Tibial artery (tissue), 4 donors: Measurements from ENCODE around the gene VWCE.
A peak's percentile ranks its signal among the peaks of the same experiment; 100 is the strongest.

Experiments used
- DNase-seq, 2 donors: peaks; one replicate each; pipeline ENCODE4 v3.0.0-alpha.2; 2019
- H3K27ac ChIP-seq, 2 donors: fragments of 200-600 bp; sonication (generic) in 1 of 2; 1 replicate in 1 of 2; 2 replicates in 1 of 2; pipeline ENCODE4 v1.5.1; 2018 to 2019; ENCODE audit warnings: mild to moderate bottlenecking in 1 of 2
- H3K27me3 ChIP-seq, 2 donors: fragments of 200-600 bp; sonication (generic) in 1 of 2; one replicate each; pipeline versions ENCODE4 v1.5.1 to v1.6.0; 2016 to 2019
- H3K36me3 ChIP-seq, 3 donors: fragments of 200-600 bp; sonication (generic) in 2 of 3; one replicate each; pipeline ENCODE4 v1.5.1; 2016 to 2019; ENCODE audit warnings: mild to moderate bottlenecking in 2 of 3
- H3K4me1 ChIP-seq, 4 donors: fragments of 200-600 bp; sonication (generic) in 2 of 4; 1 replicate in 3 of 4; 2 replicates in 1 of 4; pipeline ENCODE4 v1.5.1; 2016 to 2019
- H3K4me3 ChIP-seq, 2 donors: fragments of 200-600 bp; sonication (generic) in 1 of 2; 1 replicate in 1 of 2; 2 replicates in 1 of 2; pipeline ENCODE4 v1.5.1; 2018 to 2019; ENCODE audit warnings: mild to moderate bottlenecking in 2 of 2
- H3K9me3 ChIP-seq, 3 donors: fragments of 200-600 bp; sonication (generic) in 1 of 3; one replicate each; pipeline ENCODE4 v1.5.1; 2016 to 2019
- intact Hi-C: fragments of 100-400 bp; cut with DNase I; formaldehyde crosslinking; loops from one replicate; pipeline ENCODE4 v1.15.0; 2023; ENCODE audit warnings: low total_unique reads
- TF ChIP-seq, protein P1 (sequence below), 2 experiments: fragments of 200-600 bp in 1 of 2; fragments of 450-650 bp in 1 of 2; IDR thresholded peaks; one replicate each; pipeline ENCODE4 v1.5.1; 2017 to 2019; ENCODE audit warnings: antibody characterized with exemption in 2 of 2, mild to moderate bottlenecking in 1 of 2, moderate library complexity in 1 of 2

Gene VWCE

DNA sequence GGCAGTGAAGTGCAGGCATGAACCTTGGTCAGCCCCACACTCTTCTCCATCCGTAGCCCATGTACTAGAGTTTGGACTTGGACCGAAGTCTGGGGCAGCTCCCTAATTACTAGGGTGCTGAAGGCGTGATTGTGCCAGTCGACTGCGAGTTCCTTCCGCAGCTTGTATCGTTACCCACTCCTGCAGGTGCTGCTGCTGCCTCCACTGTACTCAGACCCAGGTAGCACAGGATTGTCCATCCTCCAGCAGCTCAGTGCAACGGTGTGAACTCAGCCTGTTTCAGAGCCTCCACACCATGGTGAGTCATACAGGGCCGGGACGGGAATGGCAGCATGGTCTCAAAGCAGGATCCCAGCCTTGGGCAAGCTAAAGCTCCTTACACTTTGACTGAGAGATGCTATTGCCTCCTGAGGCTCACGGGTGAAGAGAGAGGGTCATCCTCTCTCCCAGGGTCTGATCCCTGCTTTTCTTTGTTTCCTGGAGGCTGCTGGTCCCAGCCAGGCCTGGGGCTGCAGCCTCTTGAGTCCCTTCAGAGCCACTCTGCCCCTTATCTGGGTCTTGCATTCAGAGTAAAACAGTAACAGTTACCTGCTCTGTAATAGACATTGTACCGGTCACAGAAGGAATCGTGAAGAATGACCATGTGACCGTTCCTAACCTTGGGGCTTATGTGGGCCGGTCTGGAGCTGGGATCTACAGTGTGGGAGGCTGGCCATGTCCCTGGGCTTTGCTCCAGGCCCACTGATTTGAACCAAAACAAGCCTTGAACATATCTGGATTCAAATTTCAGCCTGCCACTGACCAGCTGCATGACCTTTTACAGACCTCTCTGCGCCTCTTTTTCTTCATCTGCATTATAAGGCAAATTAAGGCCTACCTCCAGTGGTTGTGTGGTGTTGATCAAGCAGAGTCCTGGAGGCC is 39.6 kb upstream of the VWCE start:
- no peak overlapping the region for H3K4me3 ChIP-seq
- peaks cover 0 to 40% (median 22%) of the 10 kb centered on the region in 4 donors for H3K4me1 ChIP-seq
- H3K27ac ChIP-seq: no peak overlapping the region
- peaks cover 0 to 19% (median under 1%) of the 10 kb centered on the region in 3 donors for H3K36me3 ChIP-seq
- TF ChIP-seq, protein P1, sequence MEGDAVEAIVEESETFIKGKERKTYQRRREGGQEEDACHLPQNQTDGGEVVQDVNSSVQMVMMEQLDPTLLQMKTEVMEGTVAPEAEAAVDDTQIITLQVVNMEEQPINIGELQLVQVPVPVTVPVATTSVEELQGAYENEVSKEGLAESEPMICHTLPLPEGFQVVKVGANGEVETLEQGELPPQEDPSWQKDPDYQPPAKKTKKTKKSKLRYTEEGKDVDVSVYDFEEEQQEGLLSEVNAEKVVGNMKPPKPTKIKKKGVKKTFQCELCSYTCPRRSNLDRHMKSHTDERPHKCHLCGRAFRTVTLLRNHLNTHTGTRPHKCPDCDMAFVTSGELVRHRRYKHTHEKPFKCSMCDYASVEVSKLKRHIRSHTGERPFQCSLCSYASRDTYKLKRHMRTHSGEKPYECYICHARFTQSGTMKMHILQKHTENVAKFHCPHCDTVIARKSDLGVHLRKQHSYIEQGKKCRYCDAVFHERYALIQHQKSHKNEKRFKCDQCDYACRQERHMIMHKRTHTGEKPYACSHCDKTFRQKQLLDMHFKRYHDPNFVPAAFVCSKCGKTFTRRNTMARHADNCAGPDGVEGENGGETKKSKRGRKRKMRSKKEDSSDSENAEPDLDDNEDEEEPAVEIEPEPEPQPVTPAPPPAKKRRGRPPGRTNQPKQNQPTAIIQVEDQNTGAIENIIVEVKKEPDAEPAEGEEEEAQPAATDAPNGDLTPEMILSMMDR (IDR thresholded peaks at IDR 0.05): no peak
- intact Hi-C loops: no loop called here
- DNase-seq: no peak
- no peaks in the 10 kb centered on the region for H3K27me3 ChIP-seq
- H3K9me3 ChIP-seq: no peaks in the 10 kb centered on the region

DNA sequence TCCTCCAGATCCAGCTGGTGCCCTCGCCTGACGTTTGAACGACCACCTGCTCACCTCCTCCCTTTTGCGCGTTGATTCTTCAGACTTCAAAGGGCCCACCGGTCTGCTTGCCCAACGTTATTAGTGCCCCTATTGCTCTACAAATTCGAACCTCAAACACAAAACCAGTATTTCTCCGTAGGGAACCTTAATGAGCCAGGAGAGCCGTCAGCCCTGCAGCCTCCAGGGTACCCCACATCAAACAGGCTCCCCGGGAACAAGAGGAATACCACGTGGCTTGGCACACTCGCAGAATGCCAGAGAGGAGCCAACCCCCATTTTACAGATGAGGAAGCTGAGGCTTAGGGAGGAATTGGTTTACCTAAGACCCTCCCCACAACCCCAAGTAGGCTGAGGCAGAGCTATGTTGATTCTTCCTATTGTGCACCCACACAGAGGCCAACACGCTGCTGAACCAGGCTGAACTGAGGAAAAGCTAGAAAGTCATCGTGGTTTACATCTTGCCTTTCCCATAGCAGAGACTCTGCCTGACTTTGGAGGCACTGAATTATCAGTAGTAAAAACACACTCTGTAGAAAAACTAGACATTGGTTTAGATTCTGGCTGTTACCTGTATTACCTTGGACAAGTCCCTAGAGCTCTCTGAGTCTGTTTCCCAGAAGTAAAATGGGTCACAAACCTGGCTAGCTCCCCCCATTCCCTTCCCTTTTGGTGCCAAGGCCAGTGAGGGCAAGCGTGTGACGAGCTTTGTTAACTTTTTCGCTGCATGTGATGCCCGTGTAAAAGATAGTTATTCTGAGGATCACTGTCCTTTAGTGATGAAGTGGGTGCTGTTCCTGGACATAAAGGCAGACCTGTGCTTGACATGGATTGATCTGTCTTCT is 38.7 kb upstream of the VWCE start:
- H3K27ac ChIP-seq: peak overlapping the region; percentile 92 to 93
- TF ChIP-seq, protein P1 (IDR thresholded peaks at IDR 0.05): no peak
- no peak for DNase-seq
- H3K9me3 ChIP-seq: no peaks in the 10 kb centered on the region
- peaks cover 0 to 40% (median 22%) of the 10 kb centered on the region in 4 donors for H3K4me1 ChIP-seq
- H3K36me3 ChIP-seq: peaks cover 6 to 19% (median 10%) of the 10 kb centered on the region in 3 donors
- H3K27me3 ChIP-seq: no peaks in the 10 kb centered on the region
- intact Hi-C loops: loop anchor here (1.0 kb wide), 1 partner anchor 52 kb away; no protein-coding TSS in a partner anchor
- peak overlapping the region; percentile 90 to 99 for H3K4me3 ChIP-seq

DNA sequence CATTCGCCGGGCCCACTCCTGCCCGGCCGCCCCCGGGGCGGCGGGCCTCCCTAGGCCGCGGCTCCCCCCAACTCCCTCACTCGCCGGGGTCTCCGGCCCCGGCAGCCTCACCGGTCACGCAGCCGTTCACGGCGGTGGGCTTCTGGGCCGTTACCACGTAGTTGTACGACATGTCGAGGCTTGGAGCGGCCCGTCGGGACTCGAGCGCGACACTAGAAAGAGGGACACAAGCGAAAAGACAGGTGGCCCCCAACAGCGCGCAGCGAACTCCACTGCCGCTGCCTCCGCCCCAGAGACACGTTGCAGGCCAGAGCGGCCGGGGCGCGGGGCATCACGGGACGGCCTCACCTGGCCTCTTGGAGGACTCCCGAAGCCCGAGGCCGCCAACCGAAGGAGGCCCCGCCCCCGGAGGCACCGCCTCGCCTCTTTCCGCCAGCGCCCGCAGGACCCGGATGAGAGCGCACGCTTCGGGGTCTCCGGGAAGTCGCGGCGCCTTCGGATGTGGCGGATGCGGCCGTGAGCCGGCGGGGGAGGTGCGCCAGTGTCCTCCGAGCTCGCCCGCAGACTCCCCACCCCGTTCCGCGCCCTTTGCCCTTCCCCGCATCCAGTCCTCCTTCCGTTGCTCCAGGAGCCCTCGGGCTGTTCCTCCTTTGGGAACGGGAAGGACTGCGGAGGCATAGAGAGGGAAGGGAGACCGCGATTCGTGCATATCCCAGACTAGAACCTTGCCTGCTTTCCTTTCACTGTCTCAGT is 37.9 kb upstream of the VWCE start, which contains the start of the genes DDB1 and TKFC:
Gene DDB1 (minus strand): TSS at position 309 of the 753 bp plus-strand sequence. CDS start 137 bp downstream, at position 172.
Gene TKFC (plus strand): TSS at position 432 of the 753 bp plus-strand sequence. CDS start 1,501 bp downstream, outside the sequence.
- Histone ChIP-seq H3K9me3 (no peaks in the 10 kb centered on the region), H3K27me3 (no peaks in the 10 kb centered on the region), H3K36me3 (peaks cover 7 to 18% (median 12%) of the 10 kb centered on the region in 3 donors), H3K4me3 (peak within 1 kb of the TSS; percentile 90 to 99), H3K4me1 (peaks cover 0 to 40% (median 22%) of the 10 kb centered on the region in 4 donors), H3K27ac (peak within 1 kb of the TSS; percentile 92 to 93)
- intact Hi-C loops: loop anchor here (1.0 kb wide), 1 partner anchor 52 kb away; no protein-coding TSS in a partner anchor
- TF ChIP-seq, protein P1 (IDR thresholded peaks at IDR 0.05): no peak
- DNase-seq: peak; percentile 92 to 98

DNA sequence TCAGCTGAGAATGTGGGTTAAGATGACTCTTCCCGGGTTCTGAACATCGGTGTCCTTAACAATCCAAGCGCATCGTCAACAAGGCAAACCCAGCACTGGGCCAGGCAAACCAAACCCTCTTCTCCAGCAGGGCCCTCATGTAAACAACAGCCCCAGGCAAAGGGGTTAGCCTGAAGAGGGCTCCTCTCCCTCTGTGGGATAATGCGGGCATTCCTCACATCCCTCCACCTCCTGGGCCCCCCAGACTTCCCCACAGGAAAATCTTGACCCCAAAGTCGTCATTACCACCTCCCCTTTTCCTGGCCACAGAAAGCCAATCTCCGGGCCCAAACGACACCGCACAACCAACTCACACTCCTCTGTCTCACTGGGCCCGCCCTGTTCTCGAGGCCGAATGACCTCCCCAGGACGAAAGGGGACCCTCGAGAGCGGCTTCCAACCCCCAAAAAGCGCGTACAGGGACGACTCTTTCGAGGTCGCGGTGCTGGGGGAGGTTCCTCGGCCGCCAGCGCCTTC is 37.2 kb upstream of the VWCE start:
- peaks cover 0 to 40% (median 22%) of the 10 kb centered on the region in 4 donors for H3K4me1 ChIP-seq
- peak overlapping the region; percentile 92 to 93 for H3K27ac ChIP-seq

More for the DNA sequence above, 37.2 kb upstream of the VWCE start:
- peak overlapping the region; percentile 90 to 99 for H3K4me3 ChIP-seq
- H3K27me3 ChIP-seq: no peaks in the 10 kb centered on the region
- DNase-seq: no peak
- H3K9me3 ChIP-seq: no peaks in the 10 kb centered on the region
- TF ChIP-seq, protein P1 (IDR thresholded peaks at IDR 0.05): no peak
- H3K36me3 ChIP-seq: peaks cover 7 to 23% (median 17%) of the 10 kb centered on the region in 3 donors
- intact Hi-C loops: no loop called here
